ENCODE results near the gene ULK1. TPM values are rescaled to one million over a fixed set of nuclear protein-coding genes. Genes with fewer than 3 reads are reported as not detected.
A peak's percentile ranks its signal among the peaks of the same experiment; 100 is the strongest.

ULK1 gene
- total RNA-seq, 1 experiment from 2014 or later, result 67.8 TPM

GRCh38 chr12:131909081-131909751 is 14.8 kb downstream of the ULK1 start:
- POLR2A ChIA-PET, result no interaction called here
- ATAC-seq (no peak), DNase-seq (ENCODE audit: low spot score) (no peak)
- TF ChIP-seq ZNF121 (CRISPR knock-in tag; IDR thresholded peaks at IDR 0.05), result no peak
- no peak for TF ChIP-seq ATF1 (CRISPR knock-in tag; IDR thresholded peaks at IDR 0.05)
- no peak for TF ChIP-seq KAT7 (CRISPR knock-in tag; IDR thresholded peaks at IDR 0.05; ENCODE audit: borderline replicate concordance)
- TF ChIP-seq USF1 (CRISPR knock-in tag; IDR thresholded peaks at IDR 0.05), result no peak
- no peak for TF ChIP-seq E2F1 (CRISPR knock-in tag; IDR thresholded peaks at IDR 0.05)
- TF ChIP-seq FOXK1 (CRISPR knock-in tag; IDR thresholded peaks at IDR 0.05), result no peak
- no peak for TF ChIP-seq ZNF281 (CRISPR knock-in tag; IDR thresholded peaks at IDR 0.05)
- TF ChIP-seq ETV6 (CRISPR knock-in tag; IDR thresholded peaks at IDR 0.05), result no peak
- TF ChIP-seq ZNF423 (CRISPR knock-in tag; IDR thresholded peaks at IDR 0.05), result no peak
- TF ChIP-seq ZBTB43 (CRISPR knock-in tag; IDR thresholded peaks at IDR 0.05), result no peak
- no peak for TF ChIP-seq MXD4 (CRISPR knock-in tag; IDR thresholded peaks at IDR 0.05; ENCODE audit: borderline replicate concordance)
- H3K4me3 Mint-ChIP-seq, result no peak overlapping the region
- H3K36me3 Mint-ChIP-seq, result peaks cover 8% of the 10 kb centered on the region
- CTCF ChIA-PET, result no interaction called here
- no peak overlapping the region for H3K27ac Mint-ChIP-seq
- no peaks in the 10 kb centered on the region for H3K9me3 Mint-ChIP-seq
- no peaks in the 10 kb centered on the region for H3K4me1 Mint-ChIP-seq
- no peaks in the 10 kb centered on the region for H3K27me3 Mint-ChIP-seq (ENCODE audit: low read depth)

GRCh38 chr12:131909752-131910219 is 15.4 kb downstream of the ULK1 start:
- no peak for ATAC-seq
- POLR2A ChIA-PET, result no interaction called here
- H3K4me1 Mint-ChIP-seq, result no peaks in the 10 kb centered on the region

More at GRCh38 chr12:131909752-131910219, 15.4 kb downstream of the ULK1 start:
- no peak for DNase-seq (ENCODE audit: low spot score)
- H3K27me3 Mint-ChIP-seq (ENCODE audit: low read depth), result no peaks in the 10 kb centered on the region
- H3K27ac Mint-ChIP-seq, result no peak overlapping the region
- H3K36me3 Mint-ChIP-seq, result peaks cover 12% of the 10 kb centered on the region
- no peaks in the 10 kb centered on the region for H3K9me3 Mint-ChIP-seq
- CTCF ChIA-PET, result no interaction called here
- TF ChIP-seq FOXP1 (CRISPR knock-in tag; IDR thresholded peaks at IDR 0.05; ENCODE audit: borderline replicate concordance) (0 out of 2 replicates have a peak, but pooled peaks have one; percentile 16), ZNF281 (CRISPR knock-in tag; IDR thresholded peaks at IDR 0.05) (no peak)
- no peak overlapping the region for H3K4me3 Mint-ChIP-seq
